ENCODE measurements around the gene CCNT2.

CCNT2 gene

GRCh38 chr2:134976074-134976702 lies 57.6 kb downstream of the CCNT2 start:
- DNase-seq (ENCODE audit: low spot score) = no peak

GRCh38 chr2:134977104-134977503 lies 58.5 kb downstream of the CCNT2 start:
- DNase-seq (ENCODE audit: low spot score) = peak; percentile 32

GRCh38 chr2:134979221-134979620 lies 60.6 kb downstream of the CCNT2 start:
- no peak for DNase-seq (ENCODE audit: low spot score)

GRCh38 chr2:134980639-134981038 lies 62.0 kb downstream of the CCNT2 start:
- no peak for DNase-seq (ENCODE audit: low spot score)

GRCh38 chr2:134982603-134983002 lies 64.0 kb downstream of the CCNT2 start:
- DNase-seq (ENCODE audit: low spot score) = no peak

GRCh38 chr2:134985061-134985460 lies 66.4 kb downstream of the CCNT2 start:
- peak; percentile 15 for DNase-seq (ENCODE audit: low spot score)

GRCh38 chr2:134988994-134989605 lies 70.5 kb downstream of the CCNT2 start:
- peak; percentile 45 for DNase-seq (ENCODE audit: low spot score)

- no peak for DNase-seq (ENCODE audit: low spot score)
These were observed 80.9 kb downstream of the CCNT2 start for GRCh38 chr2:134999521-134999920.

- no peak for DNase-seq (ENCODE audit: low spot score)
These were observed 84.2 kb downstream of the CCNT2 start for GRCh38 chr2:135002836-135003235.

- DNase-seq (ENCODE audit: low spot score) = peak; percentile 54
These were observed 85.6 kb downstream of the CCNT2 start for GRCh38 chr2:135004005-135004746.

GRCh38 chr2:135005753-135006152 lies 87.1 kb downstream of the CCNT2 start:
- DNase-seq (ENCODE audit: low spot score) = no peak
